T-helper 1 cell treated with Interleukin-12 subunit alpha and Interleukin-12 subunit beta and Interleukin-4 antibody, amounts not matched to agents 30 μg/mL and 1 μg/mL, for 36 hours (primary cell): ENCODE measurements around the gene IFNGR2.
"Not testable (repeated sequence)": the region's sequence is repeated elsewhere in the genome, so short reads cannot be mapped to it uniquely, and the experiment has no call there.

Source experiments
- H3K27ac Mint-ChIP-seq: one replicate; pipeline ENCODE4 v1.8.0; 2021; ENCODE audit warnings: mild to moderate bottlenecking, mixed read lengths
- H3K27me3 Mint-ChIP-seq: one replicate; pipeline ENCODE4 v1.8.0; 2021; ENCODE audit warnings: low read depth, mixed read lengths
- H3K36me3 Mint-ChIP-seq: one replicate; pipeline ENCODE4 v1.8.0; 2021; ENCODE audit warnings: low read depth, mixed read lengths
- H3K4me1 Mint-ChIP-seq: one replicate; pipeline ENCODE4 v1.8.0; 2021; ENCODE audit warnings: low read depth, mixed read lengths
- H3K4me3 Mint-ChIP-seq: one replicate; pipeline ENCODE4 v1.8.0; 2021; ENCODE audit warnings: mild to moderate bottlenecking, moderate library complexity, mixed read lengths
- H3K9me3 Mint-ChIP-seq: one replicate; pipeline ENCODE4 v1.8.0; 2021; ENCODE audit warnings: mixed read lengths

Gene IFNGR2

GRCh38 chr21:33370305-33370704 lies 32.9 kb upstream of the IFNGR2 start:
- H3K36me3 Mint-ChIP-seq = peaks cover 17% of the 10 kb centered on the region
- no peak overlapping the region for H3K4me3 Mint-ChIP-seq
- peaks cover 3% of the 10 kb centered on the region for H3K4me1 Mint-ChIP-seq

DNA sequence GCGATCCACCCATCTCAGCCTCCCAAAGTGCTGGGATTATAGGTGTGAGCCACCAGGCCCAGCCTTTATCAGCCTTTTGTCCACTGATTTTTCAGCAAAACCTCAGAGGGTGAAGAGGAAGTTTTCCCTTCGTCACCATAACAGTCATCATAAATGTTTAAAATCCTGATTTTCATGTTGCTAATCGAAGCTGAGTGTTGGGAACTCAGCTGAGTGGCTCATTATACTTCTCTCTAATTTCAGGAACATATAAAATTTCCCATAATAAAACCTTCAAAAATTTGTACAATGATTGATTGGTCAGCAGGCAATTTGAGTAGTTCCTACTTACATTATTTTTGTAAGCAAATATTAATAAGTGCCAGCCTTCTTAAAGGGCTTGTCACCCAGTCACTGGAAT lies 31.8 kb upstream of the IFNGR2 start:
- Mint-ChIP-seq H3K4me3 (no peak overlapping the region), H3K36me3 (peaks cover 14% of the 10 kb centered on the region), H3K9me3 (peaks cover 26% of the 10 kb centered on the region), H3K4me1 (peaks cover 4% of the 10 kb centered on the region), H3K27me3 (peaks cover 23% of the 10 kb centered on the region), H3K27ac (no peak overlapping the region)

More at GRCh38 chr21:33370305-33370704, 32.9 kb upstream of the IFNGR2 start:
- Mint-ChIP-seq H3K27ac (no peak overlapping the region), H3K9me3 (peaks cover 31% of the 10 kb centered on the region), H3K27me3 (peaks cover 15% of the 10 kb centered on the region)

DNA sequence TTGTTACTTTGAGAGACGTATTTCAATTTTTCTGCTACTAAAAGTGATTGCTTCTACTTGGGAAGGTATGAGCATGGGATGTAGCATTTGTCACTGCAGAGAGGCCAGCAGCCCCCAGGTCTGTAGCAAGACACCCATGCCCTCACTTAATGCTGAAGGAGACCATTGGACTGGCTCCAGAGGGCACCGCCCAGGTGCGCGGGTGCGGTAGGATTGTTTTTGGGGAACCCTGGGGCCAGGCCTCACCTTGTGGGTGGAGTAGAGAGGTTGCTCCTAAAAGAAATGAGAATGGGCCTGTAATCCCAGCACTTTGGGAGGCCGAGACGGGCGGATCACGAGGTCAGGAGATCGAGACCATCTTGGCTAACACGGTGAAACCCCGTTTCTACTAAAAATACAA lies 30.6 kb upstream of the IFNGR2 start:
- Mint-ChIP-seq H3K4me1 (peaks cover 7% of the 10 kb centered on the region), H3K27me3 (peaks cover 33% of the 10 kb centered on the region), H3K4me3 (no peak overlapping the region), H3K27ac (no peak overlapping the region), H3K9me3 (peaks cover 14% of the 10 kb centered on the region), H3K36me3 (peaks cover 5% of the 10 kb centered on the region)

- peaks cover 6% of the 10 kb centered on the region for H3K9me3 Mint-ChIP-seq
- H3K4me3 Mint-ChIP-seq = no peak overlapping the region
- peaks cover 7% of the 10 kb centered on the region for H3K4me1 Mint-ChIP-seq
- H3K27me3 Mint-ChIP-seq = peaks cover 41% of the 10 kb centered on the region
- H3K36me3 Mint-ChIP-seq = peaks cover 3% of the 10 kb centered on the region
- no peak overlapping the region for H3K27ac Mint-ChIP-seq
Measured at GRCh38 chr21:33373451-33373850, 29.8 kb upstream of the IFNGR2 start.

DNA sequence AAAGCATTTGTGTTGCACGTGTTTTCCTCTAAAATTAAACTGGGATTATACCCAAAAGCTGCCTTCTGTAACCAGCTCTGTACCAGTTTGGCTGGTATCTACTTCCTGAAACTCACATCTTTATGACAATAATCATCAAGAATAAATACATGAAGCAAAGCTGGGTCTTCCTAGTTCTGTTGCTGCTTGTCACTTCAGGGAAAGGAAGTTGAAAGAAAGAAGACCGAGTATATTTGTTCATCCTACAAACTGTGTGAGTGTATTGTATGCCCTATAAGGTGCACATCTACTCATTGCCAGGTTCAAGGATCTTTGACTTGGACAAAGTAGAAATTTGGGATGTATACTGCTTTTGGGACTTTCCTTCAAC lies 29.1 kb upstream of the IFNGR2 start:
- Mint-ChIP-seq H3K36me3 (no peaks in the 10 kb centered on the region), H3K4me1 (peaks cover 7% of the 10 kb centered on the region), H3K9me3 (peaks cover 3% of the 10 kb centered on the region), H3K27ac (no peak overlapping the region), H3K27me3 (peaks cover 47% of the 10 kb centered on the region), H3K4me3 (no peak overlapping the region)

DNA sequence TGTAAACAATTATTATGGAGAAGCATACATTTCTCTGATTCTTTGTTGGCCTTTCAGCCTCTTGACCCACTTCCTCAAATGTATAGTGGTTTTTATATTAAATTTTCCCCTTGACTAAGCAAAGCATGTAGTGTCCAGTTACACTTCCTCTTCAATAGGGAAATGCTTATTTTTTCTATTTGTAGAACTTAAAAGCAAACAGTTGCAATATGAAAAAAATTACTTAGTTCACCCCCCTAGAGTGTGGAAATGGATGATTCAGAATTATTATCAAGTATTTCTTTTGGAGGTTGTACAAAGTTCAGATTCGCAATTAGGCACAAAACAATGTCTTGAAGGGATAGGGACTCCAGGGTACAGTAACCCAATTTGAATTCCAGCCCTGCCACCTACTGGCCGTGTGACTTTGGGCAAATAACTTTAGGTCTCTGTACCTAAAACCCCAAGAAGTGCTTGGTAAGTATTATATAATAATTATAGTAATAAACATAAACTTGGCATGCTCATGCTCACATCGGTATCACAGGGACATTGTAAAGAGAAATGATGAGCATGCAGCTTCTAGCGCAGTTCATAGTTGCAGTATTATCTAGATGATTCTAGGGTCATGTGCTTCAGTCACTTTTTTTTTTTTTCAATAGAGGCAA lies 28.6 kb upstream of the IFNGR2 start:
- no peaks in the 10 kb centered on the region for H3K36me3 Mint-ChIP-seq
- H3K9me3 Mint-ChIP-seq = peaks cover 3% of the 10 kb centered on the region
- peaks cover 7% of the 10 kb centered on the region for H3K4me1 Mint-ChIP-seq
- H3K4me3 Mint-ChIP-seq = no peak overlapping the region
- no peak overlapping the region for H3K27ac Mint-ChIP-seq
- H3K27me3 Mint-ChIP-seq = peaks cover 48% of the 10 kb centered on the region

- peaks cover 48% of the 10 kb centered on the region for H3K27me3 Mint-ChIP-seq
- H3K4me1 Mint-ChIP-seq = peaks cover 11% of the 10 kb centered on the region
- no peaks in the 10 kb centered on the region for H3K9me3 Mint-ChIP-seq
- H3K27ac Mint-ChIP-seq = no peak overlapping the region
- no peaks in the 10 kb centered on the region for H3K36me3 Mint-ChIP-seq
- no peak overlapping the region for H3K4me3 Mint-ChIP-seq
Measured at GRCh38 chr21:33375101-33375644, 28.0 kb upstream of the IFNGR2 start.

DNA sequence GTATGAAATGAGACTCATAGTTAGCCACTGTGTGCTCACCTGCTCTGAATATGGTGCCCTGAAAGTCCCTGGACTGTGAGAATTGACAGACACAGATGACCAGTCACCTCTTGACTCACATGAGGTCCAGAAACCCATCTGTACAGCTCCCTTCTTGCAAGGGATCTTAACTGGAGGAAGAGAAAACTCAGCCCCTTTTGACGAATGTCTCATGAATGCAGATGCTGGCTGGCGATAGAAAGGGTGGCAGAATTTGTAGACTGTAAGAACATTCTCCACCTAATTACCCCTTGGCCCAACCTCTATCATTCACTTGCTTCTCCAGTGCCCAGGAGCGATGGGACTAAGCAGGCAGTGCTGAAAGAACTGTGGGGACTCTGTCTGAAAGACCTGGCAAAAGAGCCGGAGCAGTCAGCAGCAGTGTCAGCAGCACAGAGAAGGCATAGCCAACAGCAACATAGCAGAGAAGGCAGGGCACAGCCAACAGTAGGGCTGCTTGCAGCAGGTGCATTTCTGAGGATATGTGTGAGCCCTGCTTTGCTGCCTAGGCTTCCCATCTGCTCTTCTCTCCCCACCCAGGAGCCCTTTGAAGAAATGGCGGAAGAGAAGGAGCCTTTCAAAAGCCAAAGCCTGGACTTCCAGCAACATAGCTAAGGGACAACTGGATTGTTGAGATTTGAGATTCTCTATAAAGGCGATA lies 25.8 kb upstream of the IFNGR2 start:
- peaks cover 2% of the 10 kb centered on the region for H3K36me3 Mint-ChIP-seq
- no peak overlapping the region for H3K4me3 Mint-ChIP-seq
- H3K27me3 Mint-ChIP-seq = peaks cover 52% of the 10 kb centered on the region
- H3K9me3 Mint-ChIP-seq = no peaks in the 10 kb centered on the region
- no peak overlapping the region for H3K27ac Mint-ChIP-seq
- peaks cover 29% of the 10 kb centered on the region for H3K4me1 Mint-ChIP-seq

DNA sequence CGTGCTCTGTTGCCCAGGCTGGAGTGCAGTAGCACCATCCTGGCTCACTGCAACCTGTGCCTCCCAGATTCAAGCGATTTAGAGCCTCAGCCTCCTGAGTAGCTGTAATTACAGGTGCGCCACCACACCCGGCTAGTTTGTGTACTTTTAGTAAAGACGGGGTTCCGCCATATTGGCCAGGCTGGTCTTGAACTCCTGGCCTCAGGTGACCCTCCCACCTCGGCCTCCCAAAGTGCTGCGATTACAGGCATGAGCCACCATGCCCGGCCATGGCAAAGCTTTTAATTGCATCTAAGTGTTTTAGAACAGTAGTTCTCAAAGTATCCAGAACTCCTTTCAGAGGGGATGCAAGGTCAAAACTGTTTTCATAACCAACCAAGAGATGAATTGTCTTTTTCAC lies 25.1 kb upstream of the IFNGR2 start:
- Mint-ChIP-seq H3K4me3 (no peak overlapping the region), H3K9me3 (no peaks in the 10 kb centered on the region), H3K27me3 (peaks cover 56% of the 10 kb centered on the region), H3K4me1 (peaks cover 36% of the 10 kb centered on the region), H3K36me3 (peaks cover 2% of the 10 kb centered on the region), H3K27ac (no peak overlapping the region)

DNA sequence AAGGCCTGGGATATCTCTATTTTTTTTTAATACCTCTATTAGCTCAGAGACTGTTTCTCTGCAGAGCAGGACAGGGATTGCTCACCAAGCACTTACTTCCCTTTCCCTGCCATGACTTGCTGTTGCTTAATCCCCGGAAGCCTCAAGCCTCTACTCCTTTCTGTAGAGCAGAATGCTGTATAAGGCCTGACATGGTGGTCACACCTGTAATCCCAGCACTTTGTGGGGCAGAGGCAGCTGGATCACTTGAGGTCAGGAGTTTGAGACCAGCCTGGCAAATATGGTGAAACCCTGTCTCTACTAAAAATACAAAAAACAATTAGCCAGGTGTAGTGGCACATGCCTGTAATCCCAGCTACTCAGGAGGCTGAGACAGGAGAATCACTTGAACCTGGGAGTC lies 23.3 kb upstream of the IFNGR2 start:
- Mint-ChIP-seq H3K27me3 (peaks cover 60% of the 10 kb centered on the region), H3K4me1 (peaks cover 52% of the 10 kb centered on the region)
- H3K27ac Mint-ChIP-seq, H3K9me3 Mint-ChIP-seq, H3K36me3 Mint-ChIP-seq, H3K4me3 Mint-ChIP-seq: not testable (repeated sequence)

GRCh38 chr21:33380483-33380998 lies 22.7 kb upstream of the IFNGR2 start:
- Mint-ChIP-seq H3K27ac (peak overlapping the region; percentile 80), H3K36me3 (peaks cover 2% of the 10 kb centered on the region), H3K4me3 (peak overlapping the region; percentile 66), H3K4me1 (peaks cover 54% of the 10 kb centered on the region), H3K9me3 (no peaks in the 10 kb centered on the region), H3K27me3 (peaks cover 60% of the 10 kb centered on the region)

- not testable (repeated sequence) for H3K4me3 Mint-ChIP-seq, H3K36me3 Mint-ChIP-seq, H3K9me3 Mint-ChIP-seq
- H3K27ac Mint-ChIP-seq = peak overlapping the region; percentile 80
- H3K4me1 Mint-ChIP-seq = peaks cover 55% of the 10 kb centered on the region
- H3K27me3 Mint-ChIP-seq = peaks cover 63% of the 10 kb centered on the region
Measured at GRCh38 chr21:33381381-33381780, 21.8 kb upstream of the IFNGR2 start.

DNA sequence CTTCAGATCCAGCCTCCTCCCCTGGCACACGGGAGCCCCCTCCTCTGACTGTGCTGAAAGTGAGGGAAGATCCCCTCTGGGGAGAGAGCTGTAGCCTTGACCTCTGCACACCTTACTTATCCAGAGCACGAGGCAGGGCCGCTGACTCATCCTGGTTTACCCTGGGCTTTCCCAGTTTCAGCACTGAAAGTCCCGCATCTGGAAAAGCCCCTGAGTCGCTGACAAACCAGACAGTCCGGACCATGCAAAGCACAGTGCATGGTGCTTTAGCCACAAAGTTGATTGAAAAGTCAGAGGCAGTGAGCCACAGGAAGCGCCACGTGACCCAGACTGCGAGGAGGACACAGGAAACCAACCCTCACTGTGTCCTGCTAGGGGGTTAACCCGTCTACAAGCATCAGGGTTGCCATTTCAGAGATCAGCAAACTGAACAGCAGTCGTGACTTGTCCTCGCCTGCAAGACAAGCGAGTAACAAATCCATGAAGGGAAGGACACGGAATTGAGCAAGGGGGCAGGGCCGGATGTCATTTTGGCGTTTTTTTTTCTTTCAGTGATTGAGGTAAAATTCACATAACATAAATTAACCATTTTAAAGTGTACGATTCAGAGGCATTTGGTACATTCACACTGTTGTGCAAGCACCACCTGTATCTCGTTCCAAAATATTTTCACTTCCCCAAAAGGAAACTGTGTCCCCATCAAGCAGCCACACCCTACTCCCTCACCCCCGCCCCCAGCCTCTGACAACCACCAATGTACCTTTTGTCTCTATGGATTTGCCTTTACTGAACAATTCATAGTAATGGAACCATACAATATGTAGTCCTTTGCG lies 19.9 kb upstream of the IFNGR2 start:
- Mint-ChIP-seq H3K9me3 (no peaks in the 10 kb centered on the region), H3K4me3 (peak overlapping the region; percentile 80), H3K36me3 (peaks cover 2% of the 10 kb centered on the region), H3K27me3 (peaks cover 65% of the 10 kb centered on the region), H3K4me1 (peaks cover 53% of the 10 kb centered on the region), H3K27ac (peak overlapping the region; percentile 72)

DNA sequence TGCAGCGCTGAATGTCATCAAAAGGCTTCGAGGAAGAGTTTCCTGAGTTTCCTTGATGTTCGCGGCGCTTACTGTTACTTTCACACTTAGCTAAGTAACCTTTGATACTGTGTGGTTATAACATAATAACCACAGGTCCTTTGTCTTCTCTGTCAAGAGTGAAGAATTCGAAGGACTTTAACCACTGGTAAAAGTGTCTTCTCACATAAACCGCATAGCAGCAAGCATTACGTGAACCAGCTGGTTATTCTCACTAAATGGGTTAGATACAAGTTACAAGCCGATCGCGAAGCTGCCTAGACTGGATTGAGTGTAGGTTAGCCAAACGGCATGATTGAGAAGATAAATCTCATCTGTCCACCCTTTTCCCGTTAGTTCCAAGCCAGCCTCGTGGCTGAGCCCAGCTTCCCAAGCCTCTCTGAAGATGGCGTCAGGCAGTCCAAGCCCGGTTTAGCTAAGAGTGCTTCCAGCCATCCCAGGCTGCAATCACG lies 18.3 kb upstream of the IFNGR2 start:
- Mint-ChIP-seq H3K27ac (peak overlapping the region; percentile 74), H3K4me1 (peaks cover 51% of the 10 kb centered on the region), H3K4me3 (peak overlapping the region; percentile 68), H3K36me3 (peaks cover 2% of the 10 kb centered on the region), H3K27me3 (peaks cover 69% of the 10 kb centered on the region), H3K9me3 (no peaks in the 10 kb centered on the region)
